HG02885 (cell line): Measurements from ENCODE around the gene CDK6.
"Not testable (repeated sequence)": the region's sequence is repeated elsewhere in the genome, so short reads cannot be mapped to it uniquely, and the experiment has no call there.

Experiments
- ATAC-seq: cut with Tn5 transposase; IDR thresholded peaks from one replicate; pipeline ENCODE4 v1.9.1; 2021; ENCODE audit warnings: mild to moderate bottlenecking; ENCODE audit not compliant: unreplicated experiment, poor library complexity

The CDK6 gene

DNA sequence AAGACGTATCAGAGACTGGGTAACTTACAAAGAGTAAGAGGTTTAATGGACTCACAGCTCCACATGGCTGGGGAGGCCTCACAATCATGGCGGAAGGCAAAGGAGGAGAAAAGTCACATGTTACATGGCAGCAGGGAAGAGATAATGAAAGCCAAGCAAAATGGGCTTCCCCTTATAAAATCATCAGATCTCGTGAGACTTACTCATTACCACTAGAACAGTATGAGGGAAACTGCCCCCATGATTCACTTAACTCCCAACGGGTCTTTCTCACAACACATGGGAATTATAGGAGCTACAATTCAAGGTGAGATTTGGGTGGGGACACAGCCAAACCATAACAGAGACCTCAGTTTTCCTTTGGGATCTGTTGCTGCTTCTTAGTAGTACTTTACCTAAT is 92.2 kb downstream of the CDK6 start:
- not testable (repeated sequence) for ATAC-seq

DNA sequence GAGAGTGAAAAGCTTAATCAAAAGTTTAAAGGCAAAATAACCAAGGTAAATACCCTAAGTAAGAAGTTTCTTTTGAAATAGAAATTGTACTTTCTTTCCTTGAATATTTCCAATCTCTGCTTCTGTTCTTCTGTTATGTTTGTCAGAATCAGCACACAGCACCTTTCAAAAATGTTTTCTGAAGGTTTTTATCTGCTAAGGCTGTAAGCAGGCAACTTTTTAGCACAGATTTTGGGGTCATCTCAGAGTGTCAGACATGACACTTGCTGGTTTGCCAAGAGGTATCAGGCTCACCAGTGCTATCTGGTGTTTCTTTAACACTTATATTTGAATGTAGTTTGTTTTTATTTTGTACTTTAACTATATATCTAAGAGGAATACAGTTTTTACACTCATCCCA is 94.2 kb downstream of the CDK6 start:
- ATAC-seq = no peak

DNA sequence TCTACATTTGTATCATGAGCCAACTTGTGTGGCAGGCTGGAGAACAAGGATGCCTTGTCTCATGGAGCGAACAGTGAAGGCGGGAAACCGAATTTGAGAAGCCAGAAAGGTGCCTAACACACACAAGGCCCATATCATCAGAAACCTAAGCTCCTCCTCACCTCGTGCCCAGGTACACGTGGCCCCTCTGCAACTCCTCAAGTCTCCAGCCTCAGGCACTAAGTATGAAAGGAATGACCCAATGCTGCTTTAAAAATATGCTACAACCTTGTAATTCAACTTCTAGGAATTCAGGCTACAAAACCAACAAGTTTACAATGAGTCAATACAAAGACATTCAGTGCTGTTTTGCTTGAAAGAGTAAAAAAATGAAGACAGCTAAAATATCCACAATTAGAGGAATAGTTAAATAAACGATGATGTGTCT is 95.7 kb downstream of the CDK6 start:
- no peak for ATAC-seq

DNA sequence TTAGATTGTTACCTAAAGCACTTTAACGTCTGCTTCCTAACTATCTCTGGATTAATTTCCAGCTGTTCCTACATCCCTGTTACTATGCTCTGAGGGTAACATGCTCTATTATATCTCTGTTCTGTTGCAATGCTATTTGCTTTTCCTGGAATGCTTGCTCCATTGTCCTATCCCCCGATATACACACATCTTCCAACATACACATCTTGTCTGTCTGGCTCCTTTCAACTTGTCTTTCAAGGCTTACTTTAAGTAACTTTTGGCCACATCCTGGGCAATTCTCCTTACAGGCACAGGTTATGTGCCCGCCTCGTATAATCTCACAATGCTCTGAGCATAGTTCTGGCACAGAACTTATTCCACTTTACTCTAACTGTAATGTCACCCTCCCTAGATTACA is 96.2 kb downstream of the CDK6 start:
- ATAC-seq = no peak

DNA sequence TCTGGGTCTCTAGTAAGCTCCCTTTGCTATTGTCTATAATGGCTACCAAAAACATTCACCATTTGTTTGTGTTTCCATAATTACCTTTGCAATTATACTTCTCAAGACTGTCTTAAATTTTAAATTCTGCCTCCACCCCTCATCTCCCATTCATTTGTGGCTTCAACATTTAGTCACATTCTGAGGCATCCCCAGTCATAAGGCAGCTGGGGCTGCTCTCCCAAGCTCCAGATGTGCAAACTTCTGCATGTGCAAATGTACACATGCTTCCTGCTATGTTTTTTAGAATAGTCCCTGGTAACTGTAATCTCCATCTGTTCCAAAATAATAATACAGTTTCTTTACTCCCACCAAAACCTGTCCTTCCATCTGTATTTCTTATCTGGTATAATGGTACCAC is 97.3 kb downstream of the CDK6 start:
- no peak for ATAC-seq

DNA sequence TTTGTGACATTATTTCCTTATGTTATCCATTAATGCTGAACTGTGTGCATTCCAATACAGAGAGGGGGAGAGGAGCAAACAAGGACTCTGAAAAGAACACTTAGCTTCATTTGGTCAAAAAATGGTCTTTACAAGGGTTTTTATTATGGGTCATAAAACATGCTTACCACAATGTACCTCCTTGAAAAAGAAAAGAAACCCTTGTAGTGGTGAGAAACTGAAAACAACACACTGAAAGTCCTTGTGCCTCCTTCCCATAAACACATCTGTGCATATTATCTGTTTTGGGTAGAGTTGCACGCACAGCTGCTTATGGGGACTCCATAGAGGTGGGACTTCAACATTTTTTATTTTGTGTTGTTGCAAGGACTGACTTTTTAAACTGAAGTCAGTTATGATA is 98.7 kb downstream of the CDK6 start:
- ATAC-seq = peak; percentile 76

DNA sequence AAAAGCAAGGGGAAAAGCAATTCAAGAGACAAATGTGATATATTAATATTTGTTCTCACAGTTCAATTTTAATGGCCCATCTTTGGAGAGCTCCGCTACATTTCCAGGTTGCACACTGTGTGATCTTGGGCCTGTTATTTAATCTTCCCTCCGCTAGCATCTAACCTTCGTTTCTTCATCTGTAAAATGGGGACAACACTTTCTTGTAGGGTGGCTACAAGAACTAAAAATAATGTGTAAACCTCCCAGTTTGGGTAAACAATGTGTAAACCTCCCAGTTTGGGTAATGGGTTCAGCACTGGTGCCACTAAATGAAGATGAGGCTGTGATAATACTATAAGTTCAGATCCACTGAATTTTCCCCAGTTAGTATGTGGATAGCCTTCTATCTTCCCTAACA is 99.5 kb downstream of the CDK6 start:
- ATAC-seq = no peak

DNA sequence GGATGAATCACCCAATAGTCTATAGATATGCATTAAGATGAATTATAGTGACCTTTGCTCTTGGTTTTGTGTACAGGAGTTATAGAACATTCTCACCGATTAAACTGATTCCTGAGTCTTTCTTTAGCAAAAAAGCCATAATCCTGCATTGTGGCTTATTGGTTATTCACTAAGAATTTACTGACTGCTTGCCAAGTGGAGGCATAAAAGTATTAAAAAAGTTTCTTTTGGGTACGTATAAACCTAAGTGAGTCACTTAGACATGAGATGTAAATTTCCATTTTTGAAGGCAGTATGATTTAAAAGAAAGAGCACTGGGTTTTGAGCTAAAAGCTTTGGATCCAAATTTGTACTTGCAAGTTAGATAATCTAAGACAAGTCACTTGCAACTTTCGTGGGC is 100.7 kb downstream of the CDK6 start:
- no peak for ATAC-seq

DNA sequence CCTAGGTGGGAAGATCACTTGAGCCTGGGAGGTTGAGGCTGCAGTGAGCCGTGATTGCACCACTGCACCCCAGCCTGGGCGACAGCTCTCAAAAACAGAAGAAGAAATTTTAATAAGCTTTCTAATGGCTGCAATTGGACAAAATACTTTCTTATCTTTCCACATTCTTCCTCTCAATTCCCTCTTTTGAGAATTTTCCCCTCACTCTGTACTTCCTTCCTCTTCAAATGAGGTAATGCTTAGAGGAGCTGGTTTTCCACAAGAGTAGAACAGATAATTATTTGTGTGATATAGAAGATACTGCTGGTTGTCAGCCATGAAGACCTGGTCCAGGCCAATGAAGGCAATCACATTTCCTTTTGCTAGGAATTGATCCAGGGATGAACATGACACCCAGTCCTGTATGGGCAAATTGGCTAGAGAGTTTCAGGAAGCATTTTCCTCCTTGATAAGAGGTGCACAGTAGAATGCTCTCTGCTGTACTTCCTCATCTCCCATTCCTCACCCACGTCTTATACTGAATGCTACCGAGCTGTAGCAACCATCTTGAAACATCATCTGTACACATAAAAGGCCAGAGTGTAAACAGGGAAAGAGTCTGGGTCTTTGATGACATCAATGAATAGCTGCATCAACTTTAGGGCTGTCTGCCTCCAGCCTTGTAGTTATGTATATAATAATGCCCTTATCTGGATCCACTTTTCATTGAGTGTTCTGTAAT is 103.9 kb downstream of the CDK6 start:
- ATAC-seq = no peak

DNA sequence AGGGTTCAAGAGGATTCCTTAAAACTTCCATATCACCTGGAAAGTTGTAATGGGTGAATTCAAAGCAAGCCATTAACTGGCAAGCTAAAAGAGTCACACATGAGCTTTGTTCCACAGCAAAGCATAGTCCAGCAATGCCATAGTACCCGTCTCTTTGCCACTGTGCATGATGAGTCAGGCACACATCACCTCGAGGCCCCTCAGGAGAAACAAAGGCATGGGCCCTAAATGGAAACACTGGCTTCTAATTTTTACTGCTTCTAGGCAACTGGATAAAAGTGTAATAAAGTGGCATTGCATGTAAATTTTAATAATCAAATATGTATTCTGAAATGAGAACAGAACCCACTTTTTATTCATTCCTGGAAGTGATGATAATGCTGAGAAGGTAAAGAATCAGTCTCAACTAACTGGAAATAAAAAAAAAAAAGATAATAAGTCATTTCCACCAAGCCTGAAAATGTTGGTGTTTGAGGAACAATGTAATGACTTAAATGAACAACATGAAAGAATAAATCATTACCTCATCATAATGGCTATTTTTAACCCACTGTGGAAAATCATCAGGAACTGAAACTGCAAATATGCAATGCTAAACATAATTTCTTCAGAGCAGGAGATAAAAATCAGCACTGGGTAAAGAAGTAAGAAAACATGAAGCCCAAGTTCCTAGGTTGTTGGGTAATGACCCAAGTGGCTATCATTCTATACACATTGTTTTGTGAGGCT is 104.9 kb downstream of the CDK6 start:
- ATAC-seq = peak; percentile 57

DNA sequence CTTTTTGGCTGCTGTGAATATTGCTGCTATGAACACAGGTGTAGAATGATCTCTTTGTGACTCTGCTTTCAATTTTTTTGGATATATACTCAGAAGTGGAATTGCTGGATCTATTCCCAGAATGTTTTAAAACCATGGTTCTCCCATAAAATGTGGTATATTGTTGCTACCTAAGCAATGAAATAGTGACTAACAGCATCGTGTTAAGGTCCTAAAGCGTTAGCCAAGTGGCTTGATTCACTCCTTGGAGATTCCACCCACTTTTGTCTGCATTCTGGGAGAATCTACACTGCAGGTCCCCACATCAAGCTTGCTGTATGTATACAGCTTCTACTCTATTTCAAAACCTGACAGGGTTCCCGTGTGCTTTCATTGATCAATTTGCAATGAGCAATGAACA is 105.6 kb downstream of the CDK6 start:
- no peak for ATAC-seq

DNA sequence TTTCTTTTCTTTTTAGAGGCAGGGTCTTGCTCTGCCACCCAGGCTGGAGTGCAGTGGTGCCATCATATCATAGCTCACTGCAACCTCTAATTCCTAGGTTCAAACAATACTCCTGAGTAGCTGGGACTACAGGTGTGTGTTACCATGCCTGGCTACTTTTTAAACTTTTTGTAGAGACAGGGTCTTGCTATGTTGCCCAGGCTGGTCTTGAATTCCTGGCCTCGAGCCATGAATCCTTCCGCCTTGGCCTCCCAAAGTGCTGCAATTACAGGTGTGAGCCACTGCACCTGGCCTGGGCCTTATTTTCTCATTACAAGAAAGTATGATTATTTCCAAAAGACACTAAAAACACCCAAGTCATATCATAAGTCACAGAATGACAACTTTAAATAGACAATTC is 106.6 kb downstream of the CDK6 start:
- ATAC-seq = no peak

DNA sequence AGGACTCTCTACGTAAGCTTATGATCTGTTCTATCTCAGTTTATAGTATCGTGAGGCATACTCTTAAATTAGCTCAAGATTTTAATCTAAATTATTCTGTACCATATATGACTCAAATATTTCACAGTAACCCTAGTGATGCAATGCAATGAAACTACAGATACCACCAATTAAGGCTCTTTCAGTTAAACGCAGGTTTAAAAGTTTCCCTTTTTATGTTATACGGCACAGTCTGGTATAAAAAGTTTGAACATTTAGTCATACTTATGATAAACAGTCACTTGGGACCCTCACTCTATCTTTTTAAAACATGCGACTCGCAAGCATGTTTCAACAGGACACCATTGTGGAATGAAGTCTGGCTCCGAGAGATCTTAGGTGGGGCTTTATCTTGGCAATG is 107.2 kb downstream of the CDK6 start:
- ATAC-seq = no peak

DNA sequence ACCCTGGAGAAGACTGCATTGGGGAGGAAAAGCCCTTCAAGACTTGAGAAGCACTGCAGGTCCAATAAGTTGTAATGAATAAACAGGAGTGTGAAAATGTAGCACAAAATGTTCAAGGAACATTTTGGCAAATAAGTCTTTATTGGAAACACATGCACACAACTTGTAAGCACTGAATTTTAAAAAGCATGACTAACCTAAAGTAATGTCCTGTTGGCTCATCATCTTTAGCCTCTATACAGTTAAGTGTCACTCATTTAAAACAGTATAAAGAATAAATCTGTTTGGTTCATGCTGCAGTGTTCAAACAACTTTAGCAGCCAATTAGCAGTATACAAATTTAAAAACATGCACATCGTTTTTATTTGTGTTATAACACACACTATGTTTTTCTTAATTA is 108.6 kb downstream of the CDK6 start:
- no peak for ATAC-seq

DNA sequence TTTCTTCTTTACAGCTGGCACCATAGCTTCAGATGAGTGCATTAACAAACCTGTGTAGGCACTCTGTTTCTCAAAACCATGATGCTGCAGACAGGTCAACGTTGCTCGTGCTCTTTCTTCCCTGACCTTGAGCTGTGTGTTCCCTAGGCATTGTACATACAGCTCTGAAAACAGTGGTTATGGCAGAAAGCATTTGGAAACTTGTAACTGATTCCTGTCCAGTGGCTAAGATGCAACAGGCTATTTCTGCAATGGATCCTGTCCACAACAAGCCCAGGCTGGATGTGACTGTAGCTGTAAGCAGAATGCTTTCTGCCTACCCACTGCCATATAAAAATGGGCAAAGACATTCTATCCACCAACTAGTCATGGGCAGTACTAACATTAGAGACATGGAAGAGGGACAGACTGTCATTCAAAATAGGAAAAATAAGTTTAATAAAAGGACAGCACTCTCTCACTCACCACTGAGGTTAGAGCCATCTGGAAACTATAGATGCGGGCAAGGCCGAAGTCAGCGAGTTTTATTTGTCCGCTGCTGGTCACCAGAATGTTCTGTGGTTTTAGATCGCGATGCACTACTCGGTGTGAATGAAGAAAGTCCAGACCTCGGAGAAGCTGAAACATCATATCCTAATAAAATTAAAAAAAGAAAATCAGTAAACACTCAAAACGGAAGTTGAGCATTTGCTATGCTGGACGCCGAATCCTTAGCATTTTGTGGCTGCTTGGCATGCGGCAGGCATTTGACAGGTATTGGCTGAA is 111.0 kb downstream of the CDK6 start:
- no peak for ATAC-seq

DNA sequence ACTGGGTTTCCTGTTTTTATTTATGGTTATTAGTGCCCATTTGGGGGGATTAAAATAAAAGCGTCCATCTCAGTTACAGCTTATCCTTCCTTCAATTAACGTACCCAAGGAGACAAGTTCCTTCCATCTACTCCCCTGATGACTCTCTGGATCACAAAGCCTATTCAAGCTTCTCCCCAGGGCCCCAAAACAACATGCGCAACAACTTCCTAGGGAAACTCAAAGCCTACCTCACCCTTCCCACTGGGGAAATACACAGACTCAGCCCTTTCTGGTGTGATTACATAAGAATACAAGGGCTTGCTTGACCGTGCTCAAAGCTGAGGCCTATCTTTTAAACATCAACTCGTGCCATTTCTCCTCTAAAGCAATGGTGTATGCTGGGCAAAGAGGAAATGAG is 112.4 kb downstream of the CDK6 start:
- ATAC-seq = no peak

DNA sequence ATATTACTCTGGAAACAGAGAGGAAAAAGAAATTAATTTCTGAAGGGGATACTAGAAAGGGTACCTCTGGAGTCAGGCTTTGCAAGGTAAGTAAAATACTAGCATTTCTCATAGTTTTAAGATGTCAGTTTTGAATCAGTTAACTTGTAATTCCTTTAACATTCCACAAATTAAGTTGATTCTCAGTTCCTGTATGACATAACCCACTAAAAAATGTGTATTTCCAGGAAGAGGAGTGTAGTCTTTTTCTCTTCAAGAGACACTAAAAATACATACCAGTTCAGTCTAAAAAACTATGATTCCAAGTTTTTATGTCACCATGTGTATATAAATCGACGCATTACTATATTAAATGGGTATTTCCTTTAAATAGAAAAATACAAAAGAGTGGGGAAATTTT is 113.2 kb downstream of the CDK6 start:
- ATAC-seq = no peak

DNA sequence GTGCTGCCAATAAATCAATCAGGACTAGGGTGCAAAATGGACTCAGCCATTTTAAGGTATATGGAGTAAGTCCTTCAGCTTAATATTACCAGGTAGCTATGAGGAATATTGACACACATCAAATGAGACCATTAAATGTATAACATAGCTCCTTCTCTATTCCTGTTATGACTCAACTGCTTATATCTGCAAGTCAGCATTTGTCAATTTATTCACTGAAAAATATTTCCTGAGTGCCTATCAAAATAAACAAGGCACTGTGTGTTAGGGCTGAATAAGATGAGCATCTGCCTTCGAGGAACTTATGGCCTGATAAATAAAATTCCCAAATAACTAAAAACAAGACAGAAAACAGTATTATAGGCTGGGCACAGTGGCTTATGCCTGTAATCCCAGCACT is 113.8 kb downstream of the CDK6 start:
- no peak for ATAC-seq

DNA sequence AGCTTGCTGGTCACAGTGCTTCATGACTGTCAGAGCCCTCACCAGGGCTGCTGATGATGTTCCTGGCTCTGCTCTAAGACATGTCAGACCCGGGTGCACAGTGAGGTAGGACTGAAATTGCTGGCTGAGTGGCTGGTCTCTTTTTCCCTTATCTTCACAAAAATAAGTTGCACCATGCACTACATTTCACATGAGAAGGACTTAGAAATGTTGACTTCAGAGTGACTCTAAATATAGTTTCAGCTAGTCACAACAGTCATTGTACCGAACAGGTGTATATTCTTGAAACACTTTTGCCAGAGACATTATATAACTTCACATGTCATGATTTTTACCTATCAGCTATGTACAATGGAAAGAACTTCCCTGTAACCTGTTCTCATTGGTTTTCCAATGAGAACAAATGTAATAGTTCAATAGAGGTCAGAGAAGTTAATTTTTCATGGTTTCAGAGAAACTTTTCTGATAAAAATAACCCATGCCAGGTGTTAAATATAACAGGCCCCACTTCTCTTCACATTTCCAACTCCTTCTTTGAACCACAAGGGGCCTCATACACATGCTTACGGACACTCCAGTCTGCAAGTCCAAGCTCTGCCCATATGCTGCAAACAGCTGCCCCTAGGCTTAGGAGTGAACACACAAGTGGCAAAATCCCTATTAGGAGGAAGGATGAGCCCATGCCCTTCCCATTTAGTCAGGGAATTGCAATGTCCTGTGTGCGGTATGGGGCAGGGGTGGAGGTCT is 115.6 kb downstream of the CDK6 start:
- ATAC-seq = peak; percentile 66

DNA sequence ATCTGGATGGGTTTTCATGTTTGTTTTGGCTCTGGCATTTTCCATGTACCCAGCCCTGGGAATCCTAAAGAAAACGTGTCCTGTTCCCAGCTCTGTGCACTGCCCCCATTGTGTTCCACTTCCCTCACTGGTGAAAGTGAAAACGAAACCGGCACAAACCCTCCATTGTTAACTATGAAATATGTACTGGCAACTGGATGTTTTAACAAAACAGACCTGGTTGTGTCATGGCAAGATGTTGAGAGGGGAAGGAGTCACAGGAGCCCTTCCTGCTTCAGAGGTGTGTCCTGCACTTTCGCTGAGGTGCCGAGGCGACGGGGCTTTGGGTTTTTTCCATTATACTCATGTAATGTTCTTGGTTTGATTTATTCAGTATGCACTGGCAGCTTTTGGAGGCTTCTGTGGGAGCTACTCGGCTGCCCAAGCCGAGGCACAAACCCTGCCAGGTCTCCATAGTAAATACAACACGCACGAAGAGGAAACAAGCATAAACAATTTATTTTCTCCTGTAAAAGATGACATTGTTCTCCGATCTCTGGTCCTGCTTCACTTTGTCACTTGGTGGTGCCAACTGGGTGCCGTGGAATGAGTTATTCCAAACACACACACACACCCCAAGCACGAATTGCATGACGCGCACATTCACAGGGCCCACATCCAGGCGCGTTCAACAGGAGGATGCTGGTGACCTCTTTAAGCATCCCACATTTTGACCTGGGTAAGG is 118.2 kb downstream of the CDK6 start:
- ATAC-seq = peak; percentile 39
